OCI-LY3 (cell line): ENCODE results near the gene B4GALT1.

ENCODE experiments used
- EZH2phosphoT487 ChIP-seq: fragments of 200-600 bp; shearing (Covaris generic); IDR thresholded peaks from 2 replicates; pipeline ENCODE4 v1.6.1; 2018; ENCODE audit warnings: antibody characterized with exemption, mixed run types, low read depth
- TF ChIP-seq, protein P1 (sequence below): fragments of 200-600, 300-600 bp; sonication (generic); IDR thresholded peaks from 2 replicates; pipeline ENCODE4 v1.5.1; 2014; ENCODE audit warnings: antibody characterized with exemption, low read length, low read depth

DNA sequence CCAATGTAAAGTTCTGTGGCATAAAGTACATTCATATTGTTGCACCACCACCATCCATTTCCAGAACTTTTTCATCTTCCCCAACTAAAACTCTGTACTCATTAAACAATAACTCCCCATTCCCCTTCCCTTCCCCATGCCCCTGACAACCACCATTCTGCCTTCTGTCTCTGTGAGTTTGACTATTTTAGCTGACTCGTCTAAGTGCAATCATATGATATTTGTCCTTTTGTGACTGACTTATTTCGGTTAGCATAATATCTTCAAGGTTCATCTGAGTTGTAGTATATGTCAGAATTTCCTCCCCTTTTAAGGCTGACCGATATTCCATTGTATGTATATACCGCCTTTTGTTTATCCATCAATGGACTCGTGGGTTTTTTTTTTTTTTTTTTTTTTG lies 61.6 kb downstream of the B4GALT1 start:
- TF ChIP-seq, protein P1, sequence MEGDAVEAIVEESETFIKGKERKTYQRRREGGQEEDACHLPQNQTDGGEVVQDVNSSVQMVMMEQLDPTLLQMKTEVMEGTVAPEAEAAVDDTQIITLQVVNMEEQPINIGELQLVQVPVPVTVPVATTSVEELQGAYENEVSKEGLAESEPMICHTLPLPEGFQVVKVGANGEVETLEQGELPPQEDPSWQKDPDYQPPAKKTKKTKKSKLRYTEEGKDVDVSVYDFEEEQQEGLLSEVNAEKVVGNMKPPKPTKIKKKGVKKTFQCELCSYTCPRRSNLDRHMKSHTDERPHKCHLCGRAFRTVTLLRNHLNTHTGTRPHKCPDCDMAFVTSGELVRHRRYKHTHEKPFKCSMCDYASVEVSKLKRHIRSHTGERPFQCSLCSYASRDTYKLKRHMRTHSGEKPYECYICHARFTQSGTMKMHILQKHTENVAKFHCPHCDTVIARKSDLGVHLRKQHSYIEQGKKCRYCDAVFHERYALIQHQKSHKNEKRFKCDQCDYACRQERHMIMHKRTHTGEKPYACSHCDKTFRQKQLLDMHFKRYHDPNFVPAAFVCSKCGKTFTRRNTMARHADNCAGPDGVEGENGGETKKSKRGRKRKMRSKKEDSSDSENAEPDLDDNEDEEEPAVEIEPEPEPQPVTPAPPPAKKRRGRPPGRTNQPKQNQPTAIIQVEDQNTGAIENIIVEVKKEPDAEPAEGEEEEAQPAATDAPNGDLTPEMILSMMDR, result no peak
- TF ChIP-seq EZH2phosphoT487, result no peak
